Measurements from ENCODE around the gene LHX3.

LHX3 gene

GRCh38 chr9:136173648-136174290 lies 31.2 kb downstream of the LHX3 start:
- no peak for DNase-seq

- DNase-seq: no peak
Observed at GRCh38 chr9:136172412-136173079, 32.4 kb downstream of the LHX3 start.

- DNase-seq: no peak
Observed at GRCh38 chr9:136171801-136172411, 33.0 kb downstream of the LHX3 start.

- no peak for DNase-seq
Observed at GRCh38 chr9:136171009-136171800, 33.7 kb downstream of the LHX3 start.

- DNase-seq: no peak
Observed at GRCh38 chr9:136170006-136170901, 34.7 kb downstream of the LHX3 start.

- DNase-seq: no peak
Observed at GRCh38 chr9:136169495-136169894, 35.4 kb downstream of the LHX3 start.

- no peak for DNase-seq
Observed at GRCh38 chr9:136163248-136163850, 41.6 kb downstream of the LHX3 start.

GRCh38 chr9:136160995-136161610 lies 43.8 kb downstream of the LHX3 start:
- DNase-seq: no peak

- DNase-seq: no peak
Observed at GRCh38 chr9:136160381-136160841, 44.5 kb downstream of the LHX3 start.

- no peak for DNase-seq
Observed at GRCh38 chr9:136159851-136160250, 45.1 kb downstream of the LHX3 start.

- no peak for DNase-seq
Observed at GRCh38 chr9:136157477-136158265, 47.3 kb downstream of the LHX3 start.

- no peak for DNase-seq
Observed at GRCh38 chr9:136156209-136157120, 48.5 kb downstream of the LHX3 start.

- DNase-seq: no peak
Observed at GRCh38 chr9:136155576-136155975, 49.4 kb downstream of the LHX3 start.

GRCh38 chr9:136154943-136155342 lies 50.0 kb downstream of the LHX3 start:
- no peak for DNase-seq

- no peak for DNase-seq
Observed at GRCh38 chr9:136153381-136154065, 51.4 kb downstream of the LHX3 start.

GRCh38 chr9:136152931-136153330 lies 52.0 kb downstream of the LHX3 start:
- DNase-seq: no peak

GRCh38 chr9:136152543-136152866 lies 52.4 kb downstream of the LHX3 start:
- no peak for DNase-seq

GRCh38 chr9:136151848-136152542 lies 52.9 kb downstream of the LHX3 start:
- no peak for DNase-seq
